Measurements from ENCODE around the gene RACGAP1.

DNA sequence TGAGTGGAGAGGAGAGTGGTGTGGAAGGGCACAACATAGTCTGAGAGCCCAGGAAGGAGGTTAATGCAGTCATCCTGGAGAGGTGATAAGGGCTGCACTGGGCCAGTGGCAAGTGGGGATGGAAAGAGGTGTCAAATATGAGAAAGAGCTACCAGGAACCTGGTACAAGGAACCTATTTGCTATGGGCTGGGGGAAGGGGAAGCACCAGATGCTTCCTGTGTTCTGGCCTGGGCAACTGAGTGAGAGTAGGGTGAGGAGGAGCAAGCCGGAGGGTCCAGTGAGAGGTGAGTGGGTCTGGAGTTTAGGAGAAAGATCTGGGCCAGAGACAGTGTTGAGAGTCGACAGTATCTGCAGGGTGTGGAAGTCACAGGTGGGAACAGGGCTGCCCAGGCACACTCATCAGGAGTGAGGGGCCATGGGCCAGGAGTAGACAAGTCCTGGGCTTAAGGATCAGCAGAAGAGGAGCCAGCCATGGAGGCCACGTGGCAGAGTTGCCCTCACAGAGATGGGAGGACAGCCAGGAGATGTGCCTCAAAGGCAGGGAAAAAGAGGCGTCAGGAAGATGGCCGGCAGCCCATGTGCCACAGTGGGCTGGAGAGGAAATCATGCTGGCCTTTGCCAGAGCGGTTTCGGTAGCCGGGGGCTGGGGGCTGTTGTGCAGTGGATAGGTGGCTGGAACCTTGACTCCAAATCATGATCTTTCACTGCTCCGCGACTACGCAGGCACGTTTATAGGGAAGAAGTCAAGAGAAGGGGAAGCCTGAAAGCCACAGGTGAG, 55.5 kb downstream of the RACGAP1 start:
- TF ChIP-seq POLR2AphosphoS5 (IDR thresholded peaks at IDR 0.05; ENCODE audit: low read depth, low read length) = no peak
- no peak for TF ChIP-seq TAF1 (IDR thresholded peaks at IDR 0.05; ENCODE audit: borderline replicate concordance, insufficient read depth, low read length)
- TF ChIP-seq SIN3A (IDR thresholded peaks at IDR 0.05; ENCODE audit: borderline replicate concordance, insufficient read depth, low read length) = no peak

All from PFSK-1 (cell line).